Activated effector memory CD4-positive, alpha-beta T cell treated with Interleukin-2 at 50 U/mL for 16 hours (primary cell): Measurements from ENCODE around the gene SOHLH2.

Experiments used
- DNase-seq: peaks from one replicate; pipeline ENCODE4 v3.0.0-alpha.2; 2020

SOHLH2 gene

DNA sequence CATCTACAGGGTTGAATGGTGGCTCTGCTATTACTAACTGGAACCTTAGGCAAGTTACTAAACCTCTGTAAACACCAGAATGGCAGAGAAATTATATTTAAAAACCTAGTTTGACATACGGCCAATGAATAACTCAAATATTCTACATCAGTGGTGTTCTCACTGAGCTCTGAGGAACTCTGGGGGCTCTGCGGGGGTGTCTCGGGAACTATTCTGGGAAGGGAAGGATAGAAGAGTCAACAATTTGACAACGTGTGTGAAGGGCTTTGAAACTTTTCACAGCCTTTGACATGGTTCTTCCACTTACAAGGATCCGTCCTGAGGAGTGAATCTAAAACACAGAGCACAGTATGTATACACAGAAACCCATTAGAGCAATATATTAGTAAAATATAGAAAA lies 38.7 kb downstream of the SOHLH2 start:
- DNase-seq: no peak

DNA sequence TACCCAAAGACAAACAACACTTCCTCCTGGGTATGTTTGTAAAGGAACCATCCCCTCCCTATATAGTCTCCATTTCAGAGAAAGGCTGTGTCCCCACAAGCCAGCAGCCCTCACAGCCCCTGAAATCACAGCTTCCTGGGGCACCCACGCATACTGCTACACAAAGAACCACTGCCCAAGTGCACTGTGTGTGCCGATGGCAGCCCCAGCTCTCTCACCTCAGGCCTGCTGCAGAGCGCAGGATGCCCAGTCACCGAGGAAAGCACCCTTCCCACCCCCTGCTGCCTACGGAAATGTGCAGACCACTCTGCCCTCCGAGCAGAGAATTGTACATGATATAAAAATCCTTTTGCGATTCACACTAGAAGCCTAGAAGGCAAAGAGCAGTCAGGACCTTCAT lies 39.4 kb downstream of the SOHLH2 start:
- no peak for DNase-seq

GRCh38 chr13:36173571-36174322 lies 40.6 kb downstream of the SOHLH2 start:
- no peak for DNase-seq

DNA sequence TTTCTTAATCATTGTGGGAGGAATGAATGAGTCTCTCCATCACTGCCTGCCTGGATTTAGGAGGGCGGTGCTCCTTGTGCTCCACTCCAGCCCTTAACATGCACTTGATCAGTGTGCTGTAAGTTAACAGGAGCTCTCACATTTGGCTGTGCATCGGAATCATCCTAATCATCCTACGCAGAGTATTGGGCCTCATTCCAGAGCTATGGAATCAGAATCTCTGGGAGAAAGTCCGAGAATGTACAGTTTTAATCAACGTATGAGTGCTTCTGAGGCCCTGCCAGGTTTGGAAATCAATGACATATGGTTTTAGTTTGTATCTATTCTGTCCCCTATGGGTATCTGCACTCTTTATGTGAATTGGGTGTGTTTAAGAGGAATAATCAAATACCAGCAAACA lies 48.3 kb downstream of the SOHLH2 start:
- DNase-seq: no peak

DNA sequence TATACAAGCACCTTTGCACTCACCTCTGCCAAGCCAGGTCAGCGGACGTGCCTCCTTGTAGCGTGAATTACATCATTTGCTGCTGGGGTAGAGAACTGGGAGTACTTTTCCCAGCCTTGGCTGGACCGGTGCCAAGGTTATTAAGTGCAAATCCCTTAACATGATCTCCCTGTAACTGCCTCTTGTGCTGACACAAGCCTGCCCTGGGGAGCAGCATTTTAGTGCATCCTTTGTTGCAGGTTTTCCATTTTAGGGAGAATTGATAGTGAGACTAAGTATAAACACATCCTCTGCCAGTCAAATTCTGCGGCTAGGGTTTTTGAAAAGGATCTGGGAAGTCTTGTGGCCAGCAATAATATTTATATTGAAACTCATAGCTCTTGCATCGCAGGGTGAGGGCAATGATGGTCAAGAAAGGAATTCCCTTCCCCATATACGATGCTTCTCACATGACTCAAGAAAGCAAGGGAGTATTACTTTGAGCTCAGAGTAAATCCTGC lies 50.5 kb downstream of the SOHLH2 start:
- no peak for DNase-seq

- no peak for DNase-seq
Measured at GRCh38 chr13:36163286-36163685, 51.1 kb downstream of the SOHLH2 start.

- DNase-seq: no peak
Measured at GRCh38 chr13:36160297-36160696, 54.1 kb downstream of the SOHLH2 start.

GRCh38 chr13:36158611-36159010 lies 55.7 kb downstream of the SOHLH2 start:
- DNase-seq: no peak

DNA sequence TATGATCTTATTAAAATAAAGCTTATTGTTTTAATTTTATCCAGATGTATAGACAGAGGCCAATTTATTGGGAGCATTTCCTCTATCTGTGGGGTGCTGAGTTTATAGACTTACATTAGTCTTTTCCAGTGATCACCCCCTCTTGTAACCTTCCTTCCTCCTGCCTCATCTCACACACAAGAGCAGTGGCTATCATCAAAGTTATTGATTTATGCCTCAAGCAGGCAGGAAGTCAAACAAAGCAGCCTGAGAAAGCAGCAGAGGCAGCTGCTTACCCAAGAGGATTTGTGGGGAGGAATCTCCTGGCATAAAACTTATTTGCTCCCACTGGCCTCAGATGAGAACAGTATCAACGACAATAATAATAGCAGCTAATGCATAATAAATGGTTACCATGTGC lies 56.9 kb downstream of the SOHLH2 start:
- DNase-seq: no peak

DNA sequence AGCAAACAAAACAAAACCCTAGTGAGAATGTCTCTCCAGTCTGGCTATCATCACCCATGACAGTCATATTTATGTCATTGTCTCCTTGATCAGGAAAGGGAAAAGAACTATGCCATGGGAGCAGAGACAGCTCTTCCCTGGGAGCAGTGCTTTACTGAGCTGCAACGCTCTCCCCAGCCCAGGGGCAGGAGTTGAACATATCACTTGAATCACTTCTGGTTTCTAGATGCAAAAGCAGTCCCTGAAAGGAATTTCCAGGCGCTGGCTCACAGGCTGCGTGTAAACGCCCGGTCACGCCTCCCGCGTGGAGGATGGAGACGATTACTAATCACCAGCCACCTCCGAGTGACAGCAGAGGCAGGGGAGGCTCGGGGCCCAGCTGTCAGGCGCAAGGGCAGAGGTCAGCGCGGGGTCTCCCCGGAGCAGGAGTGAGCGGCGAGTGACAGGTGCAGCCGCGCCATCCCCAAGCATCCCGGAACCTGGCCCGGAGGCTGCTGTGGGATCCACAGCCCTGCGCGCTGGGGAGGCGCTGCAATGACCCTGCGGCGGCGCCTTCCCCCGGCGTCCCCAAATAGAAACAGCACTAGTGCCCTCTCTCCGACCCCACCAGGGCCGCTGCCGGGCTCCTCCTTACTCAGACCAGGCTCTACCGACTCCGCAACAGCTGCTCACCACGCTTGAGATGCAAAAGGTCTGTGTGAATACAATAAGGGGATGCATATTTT lies 59.6 kb downstream of the SOHLH2 start:
- DNase-seq: no peak

- DNase-seq: no peak
Measured at GRCh38 chr13:36151591-36151990, 62.8 kb downstream of the SOHLH2 start.

GRCh38 chr13:36148446-36148845 lies 65.9 kb downstream of the SOHLH2 start:
- no peak for DNase-seq

DNA sequence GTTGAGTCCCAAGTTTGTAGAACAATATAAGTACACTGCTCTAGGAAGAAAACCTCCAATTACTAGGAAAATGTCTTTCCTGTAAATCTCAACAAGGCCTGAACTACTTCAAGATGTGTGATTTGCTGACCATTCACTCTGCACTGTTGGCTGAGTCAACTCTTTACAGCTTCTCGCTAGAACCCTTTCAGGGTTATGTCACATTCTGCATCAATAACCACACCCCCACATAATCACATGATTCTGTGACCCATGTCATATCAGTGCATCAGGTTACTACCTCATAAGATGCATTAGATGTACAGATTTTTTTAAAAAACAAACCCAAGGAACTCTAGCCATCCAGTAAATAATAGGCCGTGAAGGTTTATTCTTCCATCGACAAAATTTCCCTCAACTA lies 67.0 kb downstream of the SOHLH2 start:
- DNase-seq: no peak

DNA sequence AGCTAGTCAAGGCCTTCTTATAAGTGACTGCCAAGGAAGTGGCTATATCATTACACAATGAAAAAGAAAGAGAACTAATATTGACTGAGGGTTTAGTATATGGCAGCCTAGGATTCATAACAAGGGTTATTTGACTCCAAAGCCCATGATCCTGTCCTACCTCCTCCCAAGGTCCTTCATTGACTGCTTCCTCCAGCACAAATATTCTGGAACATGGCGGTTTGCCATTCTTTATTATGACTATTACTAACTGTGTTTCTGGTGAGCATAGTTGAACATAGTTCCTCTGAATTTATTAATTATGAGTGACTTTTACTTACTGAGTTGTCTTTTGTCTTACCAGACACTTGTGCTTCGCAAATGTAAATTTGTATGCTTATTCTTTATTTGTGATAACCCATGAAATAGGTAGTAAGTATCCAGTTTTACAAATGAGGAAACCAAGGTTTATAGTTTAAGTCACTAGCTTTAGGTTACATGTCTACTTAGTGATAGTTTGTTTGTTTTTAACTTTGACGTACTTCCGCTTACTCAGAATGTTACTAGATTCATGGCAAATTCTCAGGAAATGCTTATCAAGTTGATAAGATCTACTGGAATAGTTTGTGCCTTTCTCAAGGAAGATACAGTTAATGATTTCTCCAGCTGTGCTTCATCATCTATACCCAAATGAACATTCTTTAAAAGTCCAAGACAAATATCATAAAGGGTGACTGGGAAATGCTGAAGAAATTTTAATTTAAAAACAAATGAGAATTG lies 67.7 kb downstream of the SOHLH2 start:
- no peak for DNase-seq

GRCh38 chr13:36143738-36144137 lies 70.6 kb downstream of the SOHLH2 start:
- DNase-seq: no peak

DNA sequence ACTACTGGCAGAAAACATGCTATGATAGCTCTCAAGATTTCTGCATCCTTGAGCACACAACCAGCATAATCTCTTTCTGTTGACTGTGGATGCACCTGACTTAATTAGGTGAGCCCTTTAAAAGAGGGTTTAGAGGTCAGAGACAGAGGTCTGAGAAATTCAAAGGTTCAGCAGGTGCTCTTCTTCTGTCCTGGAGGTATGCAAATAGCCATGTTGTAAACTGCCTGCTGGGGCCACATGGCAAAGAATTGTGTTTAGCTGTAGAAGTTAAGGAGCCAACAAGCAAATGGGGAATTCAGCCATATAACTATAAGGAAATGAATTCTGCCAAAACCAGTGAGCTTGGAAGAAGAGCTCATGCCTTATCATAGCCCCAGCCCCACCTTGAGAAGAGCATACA lies 71.6 kb downstream of the SOHLH2 start:
- no peak for DNase-seq

DNA sequence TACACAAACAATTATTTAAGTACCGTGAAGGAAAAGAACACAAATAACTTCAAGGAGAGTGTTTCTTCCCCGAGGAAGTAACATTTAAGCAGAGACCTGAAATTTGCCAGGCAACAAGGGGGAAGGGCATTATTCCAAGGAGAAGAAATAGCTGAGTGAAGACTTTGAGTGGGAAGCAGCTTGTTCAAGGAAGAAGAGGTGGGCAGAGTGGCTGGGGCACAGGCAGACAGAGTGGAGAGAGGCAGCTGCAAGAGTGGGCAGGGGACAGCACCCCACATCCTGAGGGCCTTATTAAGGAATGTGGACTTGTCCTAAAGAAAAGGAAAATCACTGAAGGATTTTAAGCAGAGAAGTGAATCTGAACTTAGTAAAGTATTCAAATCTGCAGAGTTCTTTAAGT lies 78.5 kb downstream of the SOHLH2 start:
- no peak for DNase-seq

GRCh38 chr13:36134632-36135031 lies 79.7 kb downstream of the SOHLH2 start:
- DNase-seq: no peak

DNA sequence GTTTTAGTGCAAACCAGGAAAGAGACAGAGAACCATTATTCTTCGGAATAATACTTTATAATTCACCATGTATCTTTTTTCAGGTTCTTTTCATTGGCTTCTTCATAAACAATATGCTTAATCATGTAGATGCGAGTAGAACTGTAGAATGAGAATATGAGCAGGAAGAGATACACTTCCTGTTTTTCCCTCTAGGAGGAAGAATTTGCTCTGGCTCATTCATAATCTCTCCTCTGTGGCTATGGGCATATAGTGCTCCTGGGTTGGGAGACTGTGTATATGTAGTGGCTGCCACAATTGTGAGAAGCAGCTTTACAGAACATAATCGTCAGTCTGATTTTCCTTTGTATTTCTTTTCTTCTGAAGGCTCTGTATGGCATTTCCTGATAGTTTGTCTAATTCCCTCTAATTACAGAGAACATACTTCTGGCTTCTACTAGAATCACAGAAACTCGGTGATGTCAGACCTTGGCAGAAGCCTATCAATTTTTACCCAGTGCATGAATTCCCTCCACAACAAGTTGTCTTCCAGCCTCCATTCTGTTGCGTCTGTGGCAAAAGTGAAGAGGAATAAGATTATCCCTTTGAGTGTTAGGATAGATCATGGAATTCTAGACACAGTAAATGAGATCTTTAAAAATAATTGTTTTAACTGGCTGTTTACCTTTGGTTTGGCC lies 80.3 kb downstream of the SOHLH2 start:
- no peak for DNase-seq

DNA sequence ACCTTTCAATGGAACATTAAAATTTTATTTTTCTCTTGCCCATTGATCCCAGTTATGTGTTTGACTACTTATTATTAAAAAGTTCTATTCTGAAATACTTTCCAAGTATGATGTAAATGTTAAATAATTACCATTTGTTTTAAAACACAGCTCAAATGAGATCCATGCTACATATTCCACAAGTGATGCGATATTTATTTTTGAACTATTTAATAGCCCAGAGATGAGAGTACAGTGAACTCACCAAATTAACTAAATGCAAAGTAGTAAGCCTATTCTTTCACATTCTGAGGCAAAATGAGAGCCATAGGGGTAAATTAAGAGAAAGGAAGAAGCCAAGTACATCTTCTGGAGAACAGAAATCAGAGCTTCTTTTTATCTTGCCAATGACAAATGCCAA lies 82.0 kb downstream of the SOHLH2 start:
- DNase-seq: no peak

DNA sequence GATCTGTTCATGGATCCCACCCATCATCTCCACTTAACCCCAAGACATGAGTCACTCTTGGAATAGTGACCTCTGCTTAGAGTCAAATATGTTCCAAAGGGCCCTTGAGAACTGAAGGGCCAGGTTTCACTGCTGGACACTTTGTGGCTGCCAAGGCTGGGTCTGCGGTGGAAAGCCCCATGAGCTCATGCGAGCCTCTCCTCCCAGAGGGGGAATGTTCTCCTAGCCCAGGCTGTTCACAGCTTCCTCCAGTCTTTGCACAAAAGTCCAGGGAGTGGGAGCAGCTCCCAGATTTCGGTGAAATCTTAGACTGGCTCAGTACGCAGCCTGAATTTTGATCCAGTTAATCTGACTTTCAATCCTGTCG lies 82.4 kb downstream of the SOHLH2 start:
- DNase-seq: no peak

GRCh38 chr13:36131222-36131930 lies 83.0 kb downstream of the SOHLH2 start, which contains the start of gene DCLK1:
DCLK1 (minus strand) TSS chr13:36131382.
- no peak for DNase-seq
